HepG2 (cell line): ENCODE data around the gene IL1RL2. TPM values are rescaled to one million over a fixed set of nuclear protein-coding genes. Genes with fewer than 3 reads are reported as not detected.

ENCODE experiments used
- EED ChIP-seq: sonication (generic); formaldehyde crosslinking; IDR thresholded peaks from 2 replicates; pipeline ENCODE4 v1.5.0; 2020; ENCODE audit warnings: mild to moderate bottlenecking, missing genetic modification reagents
- HCFC1 ChIP-seq: fragments of 150-350 bp; IDR thresholded peaks from 2 replicates; pipeline ENCODE4 v1.6.1; 2014; ENCODE audit warnings: low read depth, low read length
- JARID2 ChIP-seq: sonication (generic); formaldehyde crosslinking; IDR thresholded peaks from 2 replicates; pipeline ENCODE4 v1.8.1; 2023; ENCODE audit warnings: missing genetic modification reagents, inconsistent platforms; ENCODE audit not compliant: insufficient replicate concordance
- KDM4B ChIP-seq: sonication (generic); formaldehyde crosslinking; IDR thresholded peaks from 2 replicates; pipeline ENCODE4 v1.4.0; 2020; ENCODE audit warnings: missing genetic modification reagents
- KLF16 ChIP-seq, 2 experiments: sonication (generic) in 1 of 2; formaldehyde crosslinking in 1 of 2; IDR thresholded peaks; 2 replicates each; pipeline versions ENCODE4 v1.6.1 to v1.8.0; 2016 to 2023; ENCODE audit warnings: missing genetic modification reagents in 2 of 2, missing compliant biosample characterization in 1 of 2
- KMT2B ChIP-seq: IDR thresholded peaks from 2 replicates; pipeline ENCODE4 v1.6.1; 2016; ENCODE audit warnings: missing genetic modification reagents, missing compliant biosample characterization
- PAF1 ChIP-seq: IDR thresholded peaks from 2 replicates; pipeline ENCODE4 v1.6.1; 2016; ENCODE audit warnings: missing genetic modification reagents, missing compliant biosample characterization
- RAD51 ChIP-seq: fragments of 450-650 bp; IDR thresholded peaks from 2 replicates; pipeline ENCODE4 v1.6.1; 2016; ENCODE audit warnings: borderline replicate concordance
- RFXANK ChIP-seq: IDR thresholded peaks from 2 replicates; pipeline ENCODE4 v1.6.1; 2016
- SOX13 ChIP-seq, 3 experiments: fragments of 450-650 bp in 1 of 3; sonication (generic) in 1 of 3; formaldehyde crosslinking in 1 of 3; IDR thresholded peaks in 2 of 3; conservative IDR thresholded peaks in 1 of 3; 2 replicates each; pipeline versions ENCODE4 v1.5.0 to v1.6.1; 2016 to 2020; ENCODE audit warnings: antibody characterized with exemption in 1 of 3, mild to moderate bottlenecking in 1 of 3, missing compliant biosample characterization in 1 of 3, missing genetic modification reagents in 1 of 3, moderate library complexity in 1 of 3
- STAG1 ChIP-seq: sonication (generic); formaldehyde crosslinking; IDR thresholded peaks from 2 replicates; pipeline ENCODE4 v1.4.0; 2020; ENCODE audit warnings: missing genetic modification reagents
- ZBTB21 ChIP-seq: sonication (generic); formaldehyde crosslinking; IDR thresholded peaks from 2 replicates; pipeline ENCODE4 v1.4.0; 2020; ENCODE audit warnings: missing genetic modification reagents
- ZFX ChIP-seq: sonication (generic); formaldehyde crosslinking; IDR thresholded peaks from 2 replicates; pipeline ENCODE4 v1.4.0; 2020; ENCODE audit warnings: mild to moderate bottlenecking, low read depth, missing genetic modification reagents, moderate library complexity
- ZNF205 ChIP-seq: IDR thresholded peaks from 2 replicates; pipeline ENCODE4 v1.6.1; 2018; ENCODE audit warnings: missing biosample characterization, missing genetic modification reagents
- ZNF253 ChIP-seq: sonication (generic); formaldehyde crosslinking; IDR thresholded peaks from 2 replicates; pipeline ENCODE4 v1.8.0; 2022; ENCODE audit warnings: mild to moderate bottlenecking, missing genetic modification reagents, borderline replicate concordance
- ZNF335 ChIP-seq: sonication (generic); formaldehyde crosslinking; IDR thresholded peaks from 2 replicates; pipeline ENCODE4 v1.4.0; 2020; ENCODE audit warnings: missing genetic modification reagents
- ZNF496 ChIP-seq: sonication (generic); formaldehyde crosslinking; IDR thresholded peaks from 2 replicates; pipeline ENCODE4 v1.8.1; 2023; ENCODE audit warnings: mild to moderate bottlenecking, moderate library complexity, missing genetic modification reagents; ENCODE audit not compliant: insufficient replicate concordance
- ZNF577 ChIP-seq: sonication (generic); formaldehyde crosslinking; IDR thresholded peaks from 2 replicates; pipeline ENCODE4 v1.4.0; 2020; ENCODE audit warnings: mild to moderate bottlenecking, low read depth, missing genetic modification reagents, borderline replicate concordance
- ZNF7 ChIP-seq: IDR thresholded peaks from 2 replicates; pipeline ENCODE4 v1.6.1; 2016; ENCODE audit warnings: missing biosample characterization, missing genetic modification reagents
- ZNF775 ChIP-seq: sonication (generic); formaldehyde crosslinking; IDR thresholded peaks from 2 replicates; pipeline ENCODE4 v1.4.0; 2020; ENCODE audit warnings: missing genetic modification reagents, mild to moderate bottlenecking, moderate library complexity, borderline replicate concordance
- polyA plus RNA-seq, 8 experiments: library from polyadenylated mRNA; depleted of rRNA in 3 of 8; stranded (reverse) in 7 of 8; unstranded in 1 of 8; fragments of >200 nt; fragmentation: Illumina TruSeq in 4 of 8; extraction: Trizol in 4 of 8; gene quantifications; 2 replicates each; pipeline versions ENCODE4 v1.2.1 to v1.2.3, GENCODE V29; 2011 to 2016; ENCODE audit warnings: low read depth in 4 of 8, missing spikeins in 1 of 8, mixed read lengths in 1 of 8; ENCODE audit not compliant: insufficient read depth in 1 of 8
- total RNA-seq, 5 experiments: library from RNA; depleted of rRNA; stranded (reverse); fragments of >200 nt; fragmentation: Illumina TruSeq; extraction: Trizol; gene quantifications; 2 replicates each; pipeline ENCODE4 v1.2.3, GENCODE V29; 2016; ENCODE audit warnings: low read depth in 1 of 5
- TF ChIP-seq, protein P1 (sequence below): sonication (generic); formaldehyde crosslinking; IDR thresholded peaks from 2 replicates; pipeline ENCODE4 v1.4.0; 2020; ENCODE audit warnings: missing genetic modification reagents, mild to moderate bottlenecking, borderline replicate concordance
- TF ChIP-seq, protein P2 (sequence below): sonication (generic); formaldehyde crosslinking; IDR thresholded peaks from 2 replicates; pipeline ENCODE4 v1.5.0; 2020; ENCODE audit warnings: missing genetic modification reagents
- TF ChIP-seq, protein P3 (sequence below): sonication (generic); formaldehyde crosslinking; IDR thresholded peaks from 2 replicates; pipeline ENCODE4 v1.4.0; 2020; ENCODE audit warnings: missing genetic modification reagents

IL1RL2 gene
- total and polyA plus RNA-seq, 2 of the 13 experiments (the other 11 are each of a cell fraction or from before 2014, with no cell fraction given) = 0.03 TPM; not detected in 1

DNA sequence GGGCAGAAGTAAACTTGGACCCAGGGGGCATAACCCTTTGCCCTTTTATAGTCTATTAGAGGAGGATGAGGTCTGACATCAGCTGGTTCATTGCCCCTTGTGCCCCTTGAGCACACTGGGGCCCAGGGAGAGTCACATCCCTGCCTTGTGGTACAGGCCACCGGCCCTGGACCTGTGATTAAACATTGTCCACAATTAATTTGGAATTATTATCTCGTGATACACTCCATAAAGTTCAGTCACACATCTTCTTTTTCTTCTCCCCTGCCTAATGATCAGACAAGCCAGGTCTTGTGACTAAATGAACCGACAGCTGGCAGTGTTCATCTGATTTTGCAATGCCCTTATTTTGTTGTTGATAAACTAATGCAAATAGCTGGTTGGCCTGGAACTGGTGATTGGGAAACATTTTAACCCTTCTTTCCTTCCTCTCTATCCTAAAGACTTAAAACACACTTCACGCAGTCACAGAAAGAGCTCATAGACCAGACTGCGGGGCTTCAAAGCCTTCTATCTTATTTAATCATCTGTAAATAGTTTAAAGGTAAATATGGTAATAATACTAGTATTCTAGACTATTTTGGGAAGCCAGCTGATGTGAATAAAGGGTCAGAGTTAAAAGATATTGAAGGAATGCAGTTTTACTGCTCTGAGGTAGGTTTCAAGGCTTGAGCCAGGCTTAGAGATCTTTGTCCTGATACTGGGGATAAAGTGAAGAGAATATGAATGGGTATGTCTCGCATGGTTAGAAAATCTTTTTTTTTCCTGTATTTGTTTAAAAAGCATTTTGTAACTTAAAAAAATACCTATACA, 30.9 kb upstream of the IL1RL2 start (continued):
- TF ChIP-seq, protein P1, sequence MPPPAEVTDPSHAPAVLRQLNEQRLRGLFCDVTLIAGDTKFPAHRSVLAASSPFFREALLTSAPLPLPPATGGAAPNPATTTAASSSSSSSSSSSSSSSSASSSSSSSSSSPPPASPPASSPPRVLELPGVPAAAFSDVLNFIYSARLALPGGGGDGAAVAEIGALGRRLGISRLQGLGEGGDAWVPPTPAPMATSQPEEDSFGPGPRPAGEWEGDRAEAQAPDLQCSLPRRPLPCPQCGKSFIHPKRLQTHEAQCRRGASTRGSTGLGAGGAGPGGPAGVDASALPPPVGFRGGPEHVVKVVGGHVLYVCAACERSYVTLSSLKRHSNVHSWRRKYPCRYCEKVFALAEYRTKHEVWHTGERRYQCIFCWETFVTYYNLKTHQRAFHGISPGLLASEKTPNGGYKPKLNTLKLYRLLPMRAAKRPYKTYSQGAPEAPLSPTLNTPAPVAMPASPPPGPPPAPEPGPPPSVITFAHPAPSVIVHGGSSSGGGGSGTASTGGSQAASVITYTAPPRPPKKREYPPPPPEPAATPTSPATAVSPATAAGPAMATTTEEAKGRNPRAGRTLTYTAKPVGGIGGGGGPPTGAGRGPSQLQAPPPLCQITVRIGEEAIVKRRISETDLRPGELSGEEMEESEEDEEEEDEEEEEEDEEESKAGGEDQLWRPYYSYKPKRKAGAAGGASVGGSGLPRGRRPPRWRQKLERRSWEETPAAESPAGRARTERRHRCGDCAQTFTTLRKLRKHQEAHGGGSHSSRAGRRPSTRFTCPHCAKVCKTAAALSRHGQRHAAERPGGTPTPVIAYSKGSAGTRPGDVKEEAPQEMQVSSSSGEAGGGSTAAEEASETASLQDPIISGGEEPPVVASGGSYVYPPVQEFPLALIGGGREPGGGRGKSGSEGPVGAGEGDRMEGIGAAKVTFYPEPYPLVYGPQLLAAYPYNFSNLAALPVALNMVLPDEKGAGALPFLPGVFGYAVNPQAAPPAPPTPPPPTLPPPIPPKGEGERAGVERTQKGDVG (CRISPR knock-in tag) = no peak
- TF ChIP-seq ZNF496 (CRISPR knock-in tag) (no peak), ZNF577 (no peak), ZBTB21 (CRISPR knock-in tag) (peak; percentile 74), JARID2 (CRISPR knock-in tag) (no peak), KDM4B (CRISPR knock-in tag) (peak; percentile 79; the same call in 1 of the 2 replicates), EED (CRISPR knock-in tag) (no peak), PAF1 (CRISPR knock-in tag) (no peak), SOX13 (IDR thresholded peaks at IDR 0.05) (no peak; the same call in none of the 2 replicates), SOX13 (CRISPR knock-in tag; conservative IDR thresholded peaks at IDR 0.05 in 1 of 2, IDR thresholded peaks at IDR 0.05 in 1 of 2) (peak in 1 of 2 experiments; percentile 94; a peak in 2 of 4 replicates), ZNF335 (CRISPR knock-in tag) (peak; percentile 55; the same call in 1 of the 2 replicates), HCFC1 (no peak), RAD51 (no peak), ZFX (peak; percentile 63), ZNF775 (CRISPR knock-in tag) (no peak), ZNF253 (CRISPR knock-in tag) (no peak), KLF16 (CRISPR knock-in tag; IDR thresholded peaks at IDR 0.05) (peak in 1 of 2 experiments; percentile 92; a peak in 2 of 4 replicates), STAG1 (0 out of 2 replicates have a peak, but pooled peaks have one; percentile 36), RFXANK (CRISPR knock-in tag) (peak; percentile 57; the same call in 1 of the 2 replicates), ZNF7 (CRISPR knock-in tag) (no peak), KMT2B (CRISPR knock-in tag) (peak; percentile 76; the same call in 1 of the 2 replicates), ZNF205 (peak; percentile 79; the same call in 1 of the 2 replicates)
- TF ChIP-seq, protein P2, sequence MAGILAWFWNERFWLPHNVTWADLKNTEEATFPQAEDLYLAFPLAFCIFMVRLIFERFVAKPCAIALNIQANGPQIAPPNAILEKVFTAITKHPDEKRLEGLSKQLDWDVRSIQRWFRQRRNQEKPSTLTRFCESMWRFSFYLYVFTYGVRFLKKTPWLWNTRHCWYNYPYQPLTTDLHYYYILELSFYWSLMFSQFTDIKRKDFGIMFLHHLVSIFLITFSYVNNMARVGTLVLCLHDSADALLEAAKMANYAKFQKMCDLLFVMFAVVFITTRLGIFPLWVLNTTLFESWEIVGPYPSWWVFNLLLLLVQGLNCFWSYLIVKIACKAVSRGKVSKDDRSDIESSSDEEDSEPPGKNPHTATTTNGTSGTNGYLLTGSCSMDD (CRISPR knock-in tag) = no peak
- TF ChIP-seq, protein P3, sequence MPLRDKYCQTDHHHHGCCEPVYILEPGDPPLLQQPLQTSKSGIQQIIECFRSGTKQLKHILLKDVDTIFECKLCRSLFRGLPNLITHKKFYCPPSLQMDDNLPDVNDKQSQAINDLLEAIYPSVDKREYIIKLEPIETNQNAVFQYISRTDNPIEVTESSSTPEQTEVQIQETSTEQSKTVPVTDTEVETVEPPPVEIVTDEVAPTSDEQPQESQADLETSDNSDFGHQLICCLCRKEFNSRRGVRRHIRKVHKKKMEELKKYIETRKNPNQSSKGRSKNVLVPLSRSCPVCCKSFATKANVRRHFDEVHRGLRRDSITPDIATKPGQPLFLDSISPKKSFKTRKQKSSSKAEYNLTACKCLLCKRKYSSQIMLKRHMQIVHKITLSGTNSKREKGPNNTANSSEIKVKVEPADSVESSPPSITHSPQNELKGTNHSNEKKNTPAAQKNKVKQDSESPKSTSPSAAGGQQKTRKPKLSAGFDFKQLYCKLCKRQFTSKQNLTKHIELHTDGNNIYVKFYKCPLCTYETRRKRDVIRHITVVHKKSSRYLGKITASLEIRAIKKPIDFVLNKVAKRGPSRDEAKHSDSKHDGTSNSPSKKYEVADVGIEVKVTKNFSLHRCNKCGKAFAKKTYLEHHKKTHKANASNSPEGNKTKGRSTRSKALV (CRISPR knock-in tag) = peak; percentile 76; the same call in 1 of the 2 replicates
